ENCODE results near the gene LRRC8C. TPM values are rescaled to one million over a fixed set of nuclear protein-coding genes. Genes with fewer than 3 reads are reported as not detected.

The LRRC8C gene
- total and polyA plus RNA-seq, 2 of the 8 experiments (the other 6 are each of a cell fraction or from before 2014, with no cell fraction given) = 1.1 to 2.1 TPM

DNA sequence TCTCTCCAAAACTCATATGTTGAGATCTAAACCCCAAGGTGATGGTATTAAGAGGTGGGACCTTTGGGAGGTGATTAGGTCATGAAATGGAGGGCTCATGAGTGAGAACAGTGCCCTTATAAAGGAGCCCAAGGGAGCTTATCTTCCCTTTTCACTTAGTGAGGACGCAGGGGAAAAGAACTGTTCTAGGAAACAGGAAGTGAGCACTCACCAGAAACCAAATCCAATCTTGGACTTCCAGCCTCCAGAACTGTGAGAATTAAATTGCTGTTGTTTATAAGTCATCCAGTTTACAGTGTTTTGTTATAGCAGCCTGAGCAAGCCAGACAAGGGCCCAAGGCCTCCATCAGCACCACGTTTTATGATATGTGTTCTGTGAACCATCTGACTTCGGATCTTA is 127.6 kb downstream of the LRRC8C start (continued):
- TF ChIP-seq ZNF274 (IDR thresholded peaks at IDR 0.05; ENCODE audit: borderline replicate concordance, extremely low read depth, low read length) (no peak), CBX5 (IDR thresholded peaks at IDR 0.05; ENCODE audit: low read depth, low read length) (no peak), SP1 (IDR thresholded peaks at IDR 0.05; ENCODE audit: low read depth, low read length) (no peak), YY1 (IDR thresholded peaks at IDR 0.05; ENCODE audit: low read depth, low read length) (no peak), SP2 (IDR thresholded peaks at IDR 0.05; ENCODE audit: low read length) (no peak), CEBPB (IDR thresholded peaks at IDR 0.05; ENCODE audit: low read depth, low read length) (no peak), SRF (IDR thresholded peaks at IDR 0.05; ENCODE audit: low read depth, low read length) (no peak), BACH1 (IDR thresholded peaks at IDR 0.05; ENCODE audit: low read length) (no peak), RBBP5 (IDR thresholded peaks at IDR 0.05; ENCODE audit: borderline replicate concordance, low read depth, low read length) (no peak)

Measured in H1 (cell line).